HG03558 (cell line): ENCODE measurements around the gene PSMD1.
"Not testable (repeated sequence)": the region's sequence is repeated elsewhere in the genome, so short reads cannot be mapped to it uniquely, and the experiment has no call there.

Experiments used
- ATAC-seq: cut with Tn5 transposase; IDR thresholded peaks from one replicate; pipeline ENCODE4 v1.9.1; 2021; ENCODE audit warnings: moderate number of reproducible peaks; ENCODE audit not compliant: unreplicated experiment; ENCODE audit errors: extremely low read depth

Gene PSMD1

GRCh38 chr2:231050018-231050901, 6.4 kb upstream of the PSMD1 start:
- no peak for ATAC-seq

- no peak for ATAC-seq
Observed at GRCh38 chr2:231051116-231051515, 5.6 kb upstream of the PSMD1 start.

- peak; percentile 54 for ATAC-seq
Observed at GRCh38 chr2:231052494-231053451, 3.9 kb upstream of the PSMD1 start.

DNA sequence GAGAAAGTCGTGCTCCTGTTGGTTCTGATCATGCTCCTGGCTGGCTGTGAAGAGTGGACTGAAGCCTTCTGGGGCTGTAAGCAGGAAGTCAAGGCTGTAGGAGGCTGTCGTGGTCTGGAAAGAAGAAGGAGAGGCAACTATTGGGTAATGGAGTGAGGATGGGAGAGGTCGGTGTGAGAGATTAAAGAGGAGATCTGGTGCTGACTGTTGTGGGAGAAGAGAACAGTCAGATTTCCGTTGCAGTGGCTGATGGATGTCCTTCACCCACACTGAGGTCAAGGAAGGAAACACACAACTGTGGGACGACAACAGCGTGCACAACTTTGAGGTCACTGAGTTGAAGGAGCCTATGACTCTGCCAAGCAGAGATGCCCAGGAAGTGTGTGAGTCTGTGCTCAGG, 2.8 kb upstream of the PSMD1 start:
- ATAC-seq = no peak

- ATAC-seq = no peak
Observed at GRCh38 chr2:231057590-231057989, 923 bp downstream of the PSMD1 start.

- ATAC-seq = no peak
Observed at GRCh38 chr2:231058761-231059550, 2.3 kb downstream of the PSMD1 start.

DNA sequence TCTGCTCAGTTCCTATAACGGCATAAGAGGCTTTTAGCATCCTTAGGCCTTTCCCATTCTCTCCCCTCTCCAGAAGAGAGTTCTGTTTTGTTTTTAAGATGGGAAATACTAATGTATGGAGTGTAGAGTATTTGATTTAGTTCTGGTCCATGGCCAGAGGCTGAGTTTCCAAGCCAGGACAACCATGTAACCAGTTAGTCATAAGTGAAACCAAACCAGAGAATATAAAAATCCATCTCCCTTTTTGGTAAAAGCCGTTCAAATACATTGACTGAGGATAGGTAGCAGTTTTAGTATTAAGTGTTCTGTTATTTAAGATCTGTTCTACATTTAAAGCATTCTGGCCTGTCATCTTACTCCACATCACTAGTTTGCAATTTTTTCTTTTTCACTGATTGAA, 3.1 kb downstream of the PSMD1 start:
- no peak for ATAC-seq

DNA sequence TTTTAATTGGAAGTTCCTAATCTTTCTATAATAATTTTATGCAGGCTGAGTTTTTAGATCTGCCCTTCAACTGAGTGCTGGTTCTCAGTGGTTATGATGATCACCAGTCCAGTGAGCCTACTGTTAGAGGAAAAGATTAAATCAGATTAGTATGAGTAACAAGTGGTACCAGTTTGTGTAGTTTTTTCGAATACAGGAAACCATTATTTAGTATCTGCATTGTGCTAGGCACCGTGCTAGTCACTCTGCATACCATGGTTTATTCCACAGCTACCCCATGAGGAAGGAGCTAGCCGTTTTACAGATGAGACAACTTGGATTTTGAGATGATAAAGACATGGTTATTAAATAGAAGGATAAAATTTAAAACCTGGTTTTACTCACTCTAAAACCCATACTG, 6.1 kb downstream of the PSMD1 start:
- ATAC-seq = no peak

GRCh38 chr2:231063347-231063746, 6.7 kb downstream of the PSMD1 start:
- ATAC-seq = no peak

DNA sequence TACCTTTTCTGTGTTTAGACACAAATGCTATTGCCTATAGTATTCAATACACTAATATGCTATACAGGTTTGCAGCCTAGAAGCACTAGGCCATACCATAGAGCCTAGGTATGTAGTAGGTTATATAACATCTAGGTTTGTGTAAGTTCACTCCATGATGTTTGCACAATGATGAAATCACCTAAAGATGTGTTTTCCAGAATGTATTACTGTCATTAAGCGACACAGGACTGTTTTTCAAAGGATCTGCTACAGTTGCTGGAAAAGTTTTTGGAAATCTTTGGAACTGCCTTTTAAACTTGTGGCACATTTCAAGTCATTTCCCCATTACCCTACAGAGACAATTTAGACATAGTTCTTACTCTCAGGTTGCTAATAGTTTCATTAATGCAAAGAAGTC, 9.3 kb downstream of the PSMD1 start:
- no peak for ATAC-seq

DNA sequence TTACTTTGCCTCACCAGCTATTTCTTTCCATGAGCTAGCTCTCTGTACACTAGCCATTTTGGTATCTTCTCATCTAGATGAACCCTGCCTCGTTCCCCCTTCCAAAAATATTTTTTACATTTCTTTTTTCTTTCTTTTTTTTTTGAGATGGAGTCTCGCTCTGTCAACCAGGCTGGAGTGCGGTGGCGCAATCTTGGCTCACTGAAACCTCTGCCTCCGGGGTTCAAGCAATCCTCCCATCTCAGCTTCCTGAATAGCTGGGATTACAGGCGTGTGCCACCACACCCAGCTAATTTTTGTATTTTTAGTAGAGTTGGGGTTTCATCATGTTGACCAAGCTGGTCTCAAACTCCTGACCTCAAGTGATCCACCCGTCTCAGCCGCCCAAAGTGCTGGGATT, 10.9 kb downstream of the PSMD1 start:
- ATAC-seq = not testable (repeated sequence)

- ATAC-seq = no peak
Observed at GRCh38 chr2:231068525-231069222, 12.0 kb downstream of the PSMD1 start.

DNA sequence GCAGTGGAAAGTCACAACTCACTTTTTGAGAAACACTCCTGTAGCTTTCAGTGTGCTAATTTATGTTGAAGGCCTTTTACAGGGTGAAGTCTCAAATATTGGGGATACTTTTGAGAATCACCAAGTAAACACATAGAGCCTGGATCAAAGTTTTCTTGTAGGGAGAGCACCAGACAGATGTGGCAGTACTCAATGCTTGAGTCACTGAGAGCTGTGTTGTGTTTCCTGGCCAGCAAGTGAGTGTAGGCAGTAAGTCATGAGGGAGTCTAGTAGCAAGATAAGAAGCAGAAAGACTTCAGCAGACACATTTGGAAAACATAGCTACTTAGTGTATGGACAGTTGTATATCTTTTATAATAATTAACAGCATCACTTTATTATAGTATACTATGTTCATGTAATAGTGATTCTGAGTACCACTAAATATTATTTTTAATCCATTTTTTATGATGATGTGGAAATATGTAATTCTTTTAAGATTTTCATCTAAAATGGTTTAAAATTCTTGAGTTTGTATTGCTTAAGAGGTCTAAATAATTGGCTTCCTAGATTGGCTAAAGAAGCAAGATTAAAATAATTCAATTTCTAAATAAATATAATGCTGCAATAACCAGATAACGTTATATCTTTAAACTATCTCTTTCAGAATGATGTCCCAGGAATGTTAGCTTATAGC, 12.8 kb downstream of the PSMD1 start:
- no peak for ATAC-seq

- ATAC-seq = no peak
Observed at GRCh38 chr2:231084565-231084964, 27.9 kb downstream of the PSMD1 start.

- no peak for ATAC-seq
Observed at GRCh38 chr2:231088754-231089153, 32.1 kb downstream of the PSMD1 start.

GRCh38 chr2:231093933-231094332, 37.3 kb downstream of the PSMD1 start:
- ATAC-seq = no peak

- no peak for ATAC-seq
Observed at GRCh38 chr2:231094736-231095346, 38.2 kb downstream of the PSMD1 start.

DNA sequence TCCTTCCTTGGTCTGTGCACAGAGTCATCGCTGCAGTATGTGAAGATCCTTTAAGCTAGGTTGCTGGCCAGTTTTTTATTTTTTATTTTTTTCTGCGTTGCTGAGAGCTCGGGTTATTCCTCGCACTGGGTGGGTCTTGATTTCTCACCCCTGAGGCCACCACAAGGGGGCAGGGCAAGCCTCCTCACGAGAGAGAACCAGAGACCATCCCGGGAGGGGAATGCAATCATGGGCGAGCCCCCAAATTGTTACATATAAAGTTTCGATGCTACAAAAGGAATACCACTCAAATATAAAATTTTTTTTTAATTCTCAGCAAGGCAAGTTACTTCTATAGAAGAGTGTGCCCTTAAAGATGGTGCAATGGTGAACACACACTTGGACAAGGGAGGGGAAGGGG, 43.3 kb downstream of the PSMD1 start:
- no peak for ATAC-seq

GRCh38 chr2:231100321-231100720, 43.7 kb downstream of the PSMD1 start:
- ATAC-seq = not testable (repeated sequence)
